Testis (tissue), 3 donors: ENCODE measurements around the gene ATAD3C. TPM values are rescaled to one million over a fixed set of nuclear protein-coding genes. Genes with fewer than 3 reads are reported as not detected.
"Not testable (repeated sequence)": the region's sequence is repeated elsewhere in the genome, so short reads cannot be mapped to it uniquely, and the experiment has no call there.

Experiments used
- DNase-seq: peaks from one replicate; pipeline ENCODE4 v3.0.0-alpha.2; 2019
- H3K27ac ChIP-seq, 2 donors: fragments of 200-600 bp; sonication (generic); one replicate each; pipeline ENCODE4 v1.5.1; 2019
- H3K27me3 ChIP-seq: fragments of 200-600 bp; sonication (generic); one replicate; pipeline ENCODE4 v1.5.1; 2019
- H3K36me3 ChIP-seq: fragments of 200-600 bp; sonication (generic); one replicate; pipeline ENCODE4 v1.5.1; 2017; ENCODE audit warnings: low read depth; ENCODE audit errors: missing control alignments
- H3K4me1 ChIP-seq: fragments of 200-600 bp; sonication (generic); one replicate; pipeline ENCODE4 v1.5.1; 2019
- H3K4me3 ChIP-seq, 2 donors: fragments of 200-600 bp; sonication (generic); one replicate each; pipeline ENCODE4 v1.5.1; 2017 to 2019
- H3K9me3 ChIP-seq: fragments of 200-600 bp; sonication (generic); one replicate; pipeline ENCODE4 v1.5.1; 2017
- CTCF ChIP-seq, 3 experiments: fragments of 450-650 bp in 2 of 3; fragments of 200-600 bp in 1 of 3; sonication (generic) in 1 of 3; IDR thresholded peaks; one replicate each; pipeline ENCODE4 v1.5.1; 2016 to 2019; ENCODE audit warnings: antibody characterized with exemption in 3 of 3, mild to moderate bottlenecking in 2 of 3, moderate library complexity in 1 of 3
- POLR2A ChIP-seq: fragments of 450-650 bp; IDR thresholded peaks from one replicate; pipeline ENCODE4 v1.6.1; 2017; ENCODE audit warnings: antibody characterized with exemption, mild to moderate bottlenecking, moderate library complexity
- WGBS, 2 donors: methylation state at CpG; one replicate each; pipeline ENCODE4 v1.1.5; 2018; 5-methylcytosine and 5-hydroxymethylcytosine counted together
- intact Hi-C: fragments of 100-400 bp; cut with DNase I; formaldehyde crosslinking; loops from one replicate; pipeline ENCODE4 v1.15.1; 2023; ENCODE audit warnings: low total_unique reads
- polyA plus RNA-seq: library from polyadenylated mRNA; stranded (reverse); fragments of 350-450 nt; fragmentation: Illumina TruSeq; extraction: RNeasy Lipid Tissue Mini Kit (QIAGEN cat#74804); gene quantifications from one replicate; pipeline ENCODE4 v1.2.3, GENCODE V29; 2014; ENCODE audit warnings: low read depth, low replicate concordance; ENCODE audit not compliant: insufficient read depth
- total RNA-seq, 2 donors: library from RNA; depleted of rRNA; stranded (reverse); fragments of >200 nt; gene quantifications; one replicate each; pipeline ENCODE4 v1.2.3, GENCODE V29; 2016

The ATAD3C gene
- total and polyA plus RNA-seq, 3 donors from 2014 or later, result 1.3 to 3.0 (median 1.5) TPM

DNA sequence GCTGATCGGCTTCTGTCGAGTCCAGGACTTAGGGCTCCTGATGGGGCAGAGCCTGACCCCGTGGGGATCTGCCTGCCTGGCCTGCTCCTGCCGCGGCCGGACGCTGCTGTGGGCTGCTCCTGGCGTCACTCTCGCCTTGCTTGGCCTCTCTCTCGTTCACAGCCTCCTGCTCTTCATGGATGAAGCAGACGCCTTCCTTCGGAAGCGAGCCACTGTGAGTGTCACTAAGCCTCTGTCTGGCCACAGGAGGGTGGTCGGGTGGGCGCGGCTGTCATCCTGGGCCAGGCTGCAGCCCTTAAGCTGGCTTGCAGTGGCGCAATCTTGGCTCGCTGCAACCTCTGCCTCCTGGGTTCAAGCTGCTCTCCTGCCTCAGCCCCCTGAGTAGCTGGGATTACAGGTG lies 38.2 kb downstream of the ATAD3C start:
- intact Hi-C loops, result no loop called here
- Histone ChIP-seq H3K36me3 (no peaks in the 10 kb centered on the region), H3K27me3 (no peaks in the 10 kb centered on the region), H3K4me1 (no peaks in the 10 kb centered on the region), H3K9me3 (no peaks in the 10 kb centered on the region), H3K4me3 (no peak overlapping the region), H3K27ac (no peak overlapping the region)
- TF ChIP-seq CTCF (IDR thresholded peaks at IDR 0.05) (no peak), POLR2A (no peak)
- no peak for DNase-seq
- 94 to 96% methylated on average over 14 to 18 of the region's 18 CpGs for WGBS, 2 donors

DNA sequence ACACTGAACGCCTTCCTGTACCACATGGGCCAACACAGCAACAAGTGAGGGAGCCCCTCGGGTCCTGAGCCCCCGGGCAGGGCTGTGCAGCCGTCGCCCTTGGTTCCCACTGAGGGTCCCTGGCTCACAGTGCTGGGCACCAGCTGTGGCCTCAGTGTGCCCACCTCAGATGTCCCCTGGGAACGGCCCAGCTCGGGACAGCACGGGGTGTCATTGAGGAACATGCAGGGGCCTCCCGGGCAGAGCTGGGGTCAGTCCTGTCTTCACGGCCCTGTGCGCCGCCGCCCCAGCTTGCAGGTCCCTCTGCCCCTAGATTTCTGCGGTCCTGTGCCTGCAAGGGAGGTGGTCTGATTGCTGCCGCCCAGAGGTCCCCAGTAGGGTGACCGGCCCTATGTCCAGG lies 39.7 kb downstream of the ATAD3C start:
- Histone ChIP-seq H3K27ac (no peak overlapping the region), H3K36me3 (no peaks in the 10 kb centered on the region), H3K4me3 (no peak overlapping the region), H3K4me1 (no peaks in the 10 kb centered on the region), H3K9me3 (no peaks in the 10 kb centered on the region), H3K27me3 (no peaks in the 10 kb centered on the region)
- DNase-seq, result no peak
- 97% methylated on average over 12 of the region's 16 CpGs; no CpG with 5 or more reads in 1 of the 2 donors for WGBS, 2 donors
- intact Hi-C loops, result no loop called here
- no peak for TF ChIP-seq CTCF (IDR thresholded peaks at IDR 0.05)

- no peak for TF ChIP-seq CTCF (IDR thresholded peaks at IDR 0.05)
- no peak for TF ChIP-seq POLR2A
- intact Hi-C loops, result no loop called here
- no peaks in the 10 kb centered on the region for H3K4me1 ChIP-seq
- no peak overlapping the region for H3K27ac ChIP-seq
- 95% methylated on average over 15 to 19 of the region's 19 CpGs for WGBS, 2 donors
- DNase-seq, result no peak
- no peaks in the 10 kb centered on the region for H3K36me3 ChIP-seq
- no peaks in the 10 kb centered on the region for H3K9me3 ChIP-seq
- no peak overlapping the region for H3K4me3 ChIP-seq
- H3K27me3 ChIP-seq, result no peaks in the 10 kb centered on the region
Observed at GRCh38 chr1:1489861-1490260, 40.4 kb downstream of the ATAD3C start.

DNA sequence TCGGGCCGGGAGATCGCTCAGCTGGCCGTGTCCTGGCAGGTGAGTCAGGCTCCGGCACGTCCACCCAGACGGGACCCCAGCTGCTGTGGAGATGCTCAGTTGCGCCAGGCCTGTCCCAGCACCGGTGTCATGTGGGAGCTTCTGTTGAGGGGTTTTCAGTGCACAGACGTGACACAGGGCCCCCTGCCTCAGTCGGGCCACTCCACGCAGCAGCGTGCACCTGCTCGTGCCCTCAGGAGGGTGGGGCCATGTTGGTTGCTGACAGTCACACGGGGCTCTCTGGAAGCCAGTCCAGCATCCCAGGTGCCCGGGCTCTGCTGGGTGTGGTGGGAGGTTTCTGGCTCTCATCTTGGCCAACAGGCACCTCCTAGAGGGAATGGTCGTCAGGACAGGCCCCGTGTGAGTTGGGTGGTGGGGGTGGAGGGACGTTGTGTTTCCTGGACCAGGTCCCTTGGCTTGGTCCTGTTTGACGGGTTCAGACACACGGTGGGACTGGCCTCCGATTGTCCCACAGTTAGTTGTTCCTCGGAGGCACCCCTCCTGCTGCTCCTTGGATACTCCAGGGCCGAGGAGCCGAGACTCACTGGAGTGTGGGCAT lies 41.2 kb downstream of the ATAD3C start:
- no peak for DNase-seq
- H3K27me3 ChIP-seq, result no peaks in the 10 kb centered on the region
- no peak overlapping the region for H3K4me3 ChIP-seq
- H3K4me1 ChIP-seq, result no peaks in the 10 kb centered on the region
- no peak overlapping the region for H3K27ac ChIP-seq
- intact Hi-C loops, result no loop called here
- 95 to 97% methylated on average over 12 to 23 of the region's 25 CpGs for WGBS, 2 donors
- H3K36me3 ChIP-seq, result no peaks in the 10 kb centered on the region
- H3K9me3 ChIP-seq, result no peaks in the 10 kb centered on the region
- TF ChIP-seq POLR2A (no peak), CTCF (IDR thresholded peaks at IDR 0.05) (no peak)

DNA sequence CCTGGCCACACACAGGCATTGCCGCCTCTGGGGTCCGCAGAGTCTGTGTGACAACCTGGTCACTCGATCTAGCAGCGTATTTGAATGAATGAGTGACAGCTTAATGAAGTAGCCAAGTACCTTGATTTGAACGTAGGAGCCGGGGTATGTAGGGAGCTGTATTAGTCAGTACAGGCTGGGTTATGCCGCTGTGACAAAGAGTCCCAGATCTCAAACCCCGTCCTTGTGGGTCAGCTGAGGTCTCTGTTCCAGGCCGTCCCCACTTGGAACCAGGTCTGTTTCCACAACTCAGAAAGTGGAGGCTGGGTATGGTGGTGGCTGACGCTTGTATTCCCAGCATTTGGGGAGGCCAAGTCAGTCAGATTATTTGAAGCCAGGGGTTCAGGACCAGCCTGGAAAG lies 42.1 kb downstream of the ATAD3C start:
- Histone ChIP-seq H3K36me3 (no peaks in the 10 kb centered on the region), H3K27ac (no peak overlapping the region), H3K9me3 (no peaks in the 10 kb centered on the region), H3K4me1 (no peaks in the 10 kb centered on the region), H3K4me3 (no peak overlapping the region), H3K27me3 (no peaks in the 10 kb centered on the region)
- TF ChIP-seq POLR2A (no peak), CTCF (IDR thresholded peaks at IDR 0.05) (no peak)
- DNase-seq, result no peak
- intact Hi-C loops, result no loop called here
- WGBS, 2 donors, result 96 to 97% methylated on average over 10 of the region's 10 CpGs

DNA sequence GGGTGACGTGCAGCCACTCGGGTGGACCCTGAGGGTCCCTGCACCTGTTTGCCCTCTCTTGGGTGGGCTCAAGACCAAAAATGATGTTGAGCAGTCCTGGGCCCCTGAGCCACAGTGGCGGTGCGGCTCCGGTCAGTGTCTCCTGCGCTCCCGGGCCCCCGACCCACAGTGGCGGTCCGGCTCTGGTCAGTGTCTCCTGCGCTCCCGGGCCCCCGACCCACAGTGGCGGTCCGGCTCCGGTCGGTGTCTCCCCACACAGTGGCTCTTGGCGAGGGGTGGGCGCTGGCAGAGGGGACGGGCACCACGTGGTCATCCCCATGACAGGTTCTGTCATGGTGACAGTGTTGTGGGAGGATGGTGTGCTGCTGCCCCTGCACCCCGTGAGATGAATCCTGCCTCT lies 44.8 kb downstream of the ATAD3C start:
- H3K36me3 ChIP-seq, H3K27me3 ChIP-seq, H3K9me3 ChIP-seq, intact Hi-C loops, H3K4me1 ChIP-seq, H3K27ac ChIP-seq, DNase-seq, H3K4me3 ChIP-seq: not testable (repeated sequence)
- 98% methylated on average over 8 to 22 of the region's 22 CpGs for WGBS, 2 donors

DNA sequence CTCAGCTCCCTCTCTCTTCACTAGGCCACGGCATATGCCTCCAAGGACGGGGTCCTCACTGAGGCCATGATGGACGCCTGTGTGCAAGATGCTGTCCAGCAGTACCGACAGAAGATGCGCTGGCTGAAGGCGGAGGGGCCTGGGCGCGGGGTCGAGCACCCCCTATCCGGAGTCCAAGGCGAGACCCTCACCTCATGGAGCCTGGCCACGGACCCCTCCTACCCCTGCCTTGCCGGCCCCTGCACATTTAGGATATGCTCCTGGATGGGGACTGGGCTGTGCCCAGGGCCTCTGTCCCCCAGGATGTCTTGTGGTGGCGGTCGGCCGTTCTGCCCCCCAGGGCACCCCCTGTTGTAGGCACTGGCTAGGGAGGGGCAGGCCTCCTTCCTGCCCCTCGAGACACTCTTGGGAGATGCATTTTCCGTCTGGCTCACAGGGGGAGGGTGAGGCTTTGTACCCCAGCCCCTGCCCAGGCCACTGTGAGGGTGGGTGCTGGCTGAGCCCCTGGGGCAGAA lies 46.0 kb downstream of the ATAD3C start:
- H3K27me3 ChIP-seq, H3K4me1 ChIP-seq, H3K9me3 ChIP-seq, H3K4me3 ChIP-seq, H3K27ac ChIP-seq, intact Hi-C loops, DNase-seq, H3K36me3 ChIP-seq: not testable (repeated sequence)
- 96 to 98% methylated on average over 7 to 18 of the region's 18 CpGs for WGBS, 2 donors
